ELR (cell line): ENCODE data around the gene PLA2G6.

ENCODE experiments used
- DNase-seq: peaks from one replicate; pipeline ENCODE4 v3.0.0-alpha.2; 2015; ENCODE audit warnings: low read depth

PLA2G6 gene

GRCh38 chr22:38213319-38213989, 31.8 kb upstream of the PLA2G6 start:
- no peak for DNase-seq

GRCh38 chr22:38212442-38212841, 30.8 kb upstream of the PLA2G6 start:
- no peak for DNase-seq

GRCh38 chr22:38211556-38211955, 29.9 kb upstream of the PLA2G6 start:
- DNase-seq, result no peak

- DNase-seq, result no peak
Measured at GRCh38 chr22:38208551-38208968, 26.9 kb upstream of the PLA2G6 start.

- no peak for DNase-seq
Measured at GRCh38 chr22:38207898-38208432, 26.3 kb upstream of the PLA2G6 start.

GRCh38 chr22:38205261-38206128, 23.9 kb upstream of the PLA2G6 start:
- DNase-seq, result peak; percentile 43

- DNase-seq, result peak; percentile 35
Measured at GRCh38 chr22:38204784-38205183, 23.2 kb upstream of the PLA2G6 start.

GRCh38 chr22:38203855-38204514, 22.4 kb upstream of the PLA2G6 start:
- DNase-seq, result peak; percentile 88

GRCh38 chr22:38203090-38203810, 21.6 kb upstream of the PLA2G6 start:
- peak; percentile 73 for DNase-seq

GRCh38 chr22:38202437-38203089, 20.9 kb upstream of the PLA2G6 start:
- DNase-seq, result peak; percentile 88

GRCh38 chr22:38201711-38202436, 20.2 kb upstream of the PLA2G6 start, which contains the start of gene MAFF:
TSS of gene MAFF (plus strand) at chr22:38201994. CDS start at chr22:38213854, 11,860 bp downstream.
- peak; percentile 98 for DNase-seq

- DNase-seq, result no peak
Measured at GRCh38 chr22:38201371-38201710, 19.7 kb upstream of the PLA2G6 start.

GRCh38 chr22:38199826-38200559, 18.4 kb upstream of the PLA2G6 start:
- DNase-seq, result no peak

- DNase-seq, result peak; percentile 33
Measured at GRCh38 chr22:38196791-38197419, 15.3 kb upstream of the PLA2G6 start.

GRCh38 chr22:38193580-38193979, 11.9 kb upstream of the PLA2G6 start:
- DNase-seq, result no peak

- no peak for DNase-seq
Measured at GRCh38 chr22:38192475-38192863, 10.8 kb upstream of the PLA2G6 start.

- no peak for DNase-seq
Measured at GRCh38 chr22:38191731-38192474, 10.3 kb upstream of the PLA2G6 start.

GRCh38 chr22:38191055-38191454, 9.4 kb upstream of the PLA2G6 start:
- DNase-seq, result no peak

GRCh38 chr22:38190581-38190980, 9.0 kb upstream of the PLA2G6 start:
- DNase-seq, result no peak
